ENCODE results near the gene PRR19. TPM values are rescaled to one million over a fixed set of nuclear protein-coding genes. Genes with fewer than 3 reads are reported as not detected.

Gene PRR19
- total and polyA plus RNA-seq, 4 donors, result 0.23 to 0.45 TPM; not detected in 2

DNA sequence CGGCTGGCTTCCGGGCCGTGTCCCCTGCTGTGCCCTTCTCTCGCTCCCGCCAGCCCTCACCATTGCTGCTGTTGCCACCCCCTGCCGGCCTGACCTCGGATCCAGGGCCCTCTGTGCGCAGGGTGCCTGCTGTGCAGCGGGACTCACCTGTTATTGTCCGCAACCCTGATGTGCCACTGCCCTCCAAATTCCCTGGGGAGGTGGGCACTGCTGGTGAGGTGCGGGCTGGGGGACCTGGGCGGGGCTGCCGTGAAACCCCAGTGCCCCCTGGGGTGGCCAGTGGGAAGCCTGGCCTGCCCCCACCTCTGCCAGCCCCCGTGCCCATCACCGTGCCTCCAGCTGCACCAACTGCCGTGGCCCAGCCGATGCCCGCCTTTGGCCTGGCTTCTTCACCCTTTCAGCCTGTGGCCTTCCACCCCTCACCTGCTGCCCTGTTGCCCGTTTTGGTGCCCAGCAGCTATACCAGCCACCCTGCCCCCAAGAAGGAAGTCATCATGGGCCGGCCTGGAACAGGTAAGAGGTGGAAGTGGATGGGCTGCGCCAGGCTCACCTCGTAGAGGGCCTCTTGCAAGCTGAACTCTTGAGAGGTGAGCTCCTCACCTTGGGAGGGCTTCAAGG is 27.8 kb upstream of the PRR19 start:
- Histone ChIP-seq H3K27ac (ENCODE audit: low read depth in 1 of 2, low read length in 2 of 2) (no peak overlapping the region), H3K36me3 (ENCODE audit: control insufficient read depth in 1 of 2, insufficient read depth in 2 of 2, low read length in 1 of 2) (peaks cover 0 to 7% of the 10 kb centered on the region in 2 donors), H3K4me3 (ENCODE audit: low read length in 2 of 2) (no peak overlapping the region), H3K4me1 (ENCODE audit: control insufficient read depth in 1 of 2, insufficient read depth in 2 of 2, low read length in 2 of 2) (peaks cover 0 to 1% of the 10 kb centered on the region in 2 donors), H3K9me3 (ENCODE audit: control insufficient read depth, low read length) (no peaks in the 10 kb centered on the region), H3K27me3 (ENCODE audit: control insufficient read depth in 1 of 2, insufficient read depth in 2 of 2, low read length in 1 of 2) (no peaks in the 10 kb centered on the region)
- peak in 1 of 2 donors; percentile 46 for DNase-seq
- intact Hi-C loops (cut with DNase I), result no loop called here
- no peak for ATAC-seq (ENCODE audit: low FRiP score)
- 87 to 88% methylated on average over 22 of the region's 22 CpGs for WGBS, 2 donors

DNA sequence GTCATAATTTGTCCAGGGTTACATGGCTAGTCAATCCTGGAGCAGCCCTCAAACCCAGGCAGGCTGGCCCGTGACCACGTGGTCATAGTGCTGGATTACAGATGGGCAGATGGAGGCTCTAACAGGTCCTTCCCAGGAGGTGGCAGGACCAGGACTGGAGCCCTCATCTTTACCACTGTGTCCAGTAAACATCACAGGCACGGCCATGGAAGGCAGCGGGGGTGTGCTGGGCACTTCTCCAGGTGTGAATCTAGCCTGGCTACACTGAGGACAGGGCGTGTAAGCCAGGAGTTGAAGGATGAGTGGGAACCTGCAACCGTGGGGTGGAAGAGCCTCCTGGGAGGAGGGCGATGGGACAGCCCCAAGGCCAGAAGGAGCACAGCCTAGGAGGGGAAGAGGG is 26.8 kb upstream of the PRR19 start:
- Histone ChIP-seq H3K27ac (ENCODE audit: low read depth in 1 of 2, low read length in 2 of 2) (no peak overlapping the region), H3K27me3 (ENCODE audit: control insufficient read depth in 1 of 2, insufficient read depth in 2 of 2, low read length in 1 of 2) (no peaks in the 10 kb centered on the region), H3K4me3 (ENCODE audit: low read length in 2 of 2) (no peak overlapping the region), H3K36me3 (ENCODE audit: control insufficient read depth in 1 of 2, insufficient read depth in 2 of 2, low read length in 1 of 2) (peaks cover 0 to 7% of the 10 kb centered on the region in 2 donors), H3K4me1 (ENCODE audit: control insufficient read depth in 1 of 2, insufficient read depth in 2 of 2, low read length in 2 of 2) (peaks cover 0 to 1% of the 10 kb centered on the region in 2 donors), H3K9me3 (ENCODE audit: control insufficient read depth, low read length) (no peaks in the 10 kb centered on the region)
- DNase-seq, result peak in 1 of 2 donors; percentile 38
- intact Hi-C loops (cut with DNase I), result no loop called here
- WGBS, 2 donors, result 46% methylated on average over 7 of the region's 7 CpGs
- ATAC-seq (ENCODE audit: low FRiP score), result no peak

DNA sequence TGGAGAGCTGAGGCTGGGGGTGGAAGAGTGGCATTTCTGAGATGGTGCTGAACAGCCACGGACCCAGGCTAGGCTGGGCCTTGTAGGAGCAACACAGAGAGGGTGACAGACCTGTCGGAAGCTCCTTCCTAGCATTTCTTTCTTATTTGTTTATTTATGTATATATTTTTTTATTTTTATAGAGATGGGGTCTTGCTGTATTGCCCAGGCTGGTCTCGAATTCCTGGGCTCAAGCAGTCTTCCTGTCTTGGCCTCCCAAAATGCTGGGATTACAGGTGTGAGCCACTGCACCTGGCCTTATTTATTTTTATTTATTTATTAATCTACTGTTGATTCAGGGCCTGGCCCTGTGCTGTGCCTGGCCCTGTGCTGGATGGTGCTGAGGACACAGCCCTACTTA is 26.4 kb upstream of the PRR19 start:
- H3K9me3 ChIP-seq (ENCODE audit: control insufficient read depth, low read length), result no peaks in the 10 kb centered on the region
- intact Hi-C loops (cut with DNase I), result no loop called here
- H3K4me3 ChIP-seq (ENCODE audit: low read length in 2 of 2), result no peak overlapping the region
- H3K4me1 ChIP-seq (ENCODE audit: control insufficient read depth in 1 of 2, insufficient read depth in 2 of 2, low read length in 2 of 2), result peaks cover 0 to 1% of the 10 kb centered on the region in 2 donors
- WGBS, 2 donors, result 70 to 79% methylated on average over 3 of the region's 3 CpGs
- H3K36me3 ChIP-seq (ENCODE audit: control insufficient read depth in 1 of 2, insufficient read depth in 2 of 2, low read length in 1 of 2), result peaks cover 0 to 7% of the 10 kb centered on the region in 2 donors
- no peak overlapping the region for H3K27ac ChIP-seq (ENCODE audit: low read depth in 1 of 2, low read length in 2 of 2)
- ATAC-seq (ENCODE audit: low FRiP score) (no peak), DNase-seq (no peak)
- no peaks in the 10 kb centered on the region for H3K27me3 ChIP-seq (ENCODE audit: control insufficient read depth in 1 of 2, insufficient read depth in 2 of 2, low read length in 1 of 2)

DNA sequence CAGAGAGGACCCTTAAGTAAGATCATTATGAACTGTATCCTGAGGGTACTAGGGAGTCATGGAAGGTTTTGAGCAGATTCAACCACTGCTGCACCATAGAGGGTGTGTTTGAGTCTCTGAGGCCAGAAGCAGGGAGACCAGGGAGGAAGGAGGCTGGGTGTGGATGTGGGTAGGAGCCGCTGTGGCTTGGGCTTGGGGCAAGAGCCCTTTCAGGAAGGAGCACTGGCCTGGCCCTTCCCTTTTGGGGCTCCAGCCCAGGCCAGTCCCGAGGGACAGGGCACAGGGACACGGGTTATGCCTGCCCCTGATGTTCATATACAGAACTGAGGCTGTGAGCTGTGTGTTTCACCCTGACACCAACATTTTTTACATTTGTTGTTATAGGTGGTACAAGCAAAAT is 25.6 kb upstream of the PRR19 start:
- peaks cover 0 to 7% of the 10 kb centered on the region in 2 donors for H3K36me3 ChIP-seq (ENCODE audit: control insufficient read depth in 1 of 2, insufficient read depth in 2 of 2, low read length in 1 of 2)
- no peaks in the 10 kb centered on the region for H3K4me1 ChIP-seq (ENCODE audit: control insufficient read depth in 1 of 2, insufficient read depth in 2 of 2, low read length in 2 of 2)
- H3K9me3 ChIP-seq (ENCODE audit: control insufficient read depth, low read length), result no peaks in the 10 kb centered on the region
- intact Hi-C loops (cut with DNase I), result loop anchor here in 1 of 2 donors (2.0 kb wide), 1 partner anchor 29 kb away; no protein-coding TSS in a partner anchor
- no peaks in the 10 kb centered on the region for H3K27me3 ChIP-seq (ENCODE audit: control insufficient read depth in 1 of 2, insufficient read depth in 2 of 2, low read length in 1 of 2)
- no peak overlapping the region for H3K4me3 ChIP-seq (ENCODE audit: low read length in 2 of 2)
- DNase-seq (peak in 1 of 2 donors; percentile 63), ATAC-seq (ENCODE audit: low FRiP score) (no peak)
- peak overlapping the region in 1 of 2 donors; percentile 39 for H3K27ac ChIP-seq (ENCODE audit: low read depth in 1 of 2, low read length in 2 of 2)
- 8 to 21% methylated on average over 3 of the region's 3 CpGs for WGBS, 2 donors

DNA sequence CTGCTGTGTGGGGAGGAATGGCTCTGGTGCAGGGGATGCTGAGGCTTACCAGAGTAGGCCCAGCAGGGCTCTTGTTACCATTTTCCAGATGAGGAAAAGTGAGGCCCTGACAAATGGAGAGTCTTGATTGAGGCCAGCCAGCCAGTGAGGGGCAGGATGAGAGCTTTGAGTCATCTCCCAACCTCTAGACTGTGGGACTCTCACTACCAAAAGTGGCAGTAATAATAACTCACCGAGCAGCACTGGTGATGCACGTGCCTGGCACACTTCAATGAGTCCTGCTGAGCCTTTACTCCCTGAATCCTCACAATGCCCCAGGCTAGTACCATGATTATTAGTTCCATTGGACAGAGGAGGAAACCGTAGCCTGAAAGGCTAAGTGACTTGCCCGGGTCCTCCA is 25.1 kb upstream of the PRR19 start:
- no peaks in the 10 kb centered on the region for H3K9me3 ChIP-seq (ENCODE audit: control insufficient read depth, low read length)
- H3K4me1 ChIP-seq (ENCODE audit: control insufficient read depth in 1 of 2, insufficient read depth in 2 of 2, low read length in 2 of 2), result no peaks in the 10 kb centered on the region
- H3K27me3 ChIP-seq (ENCODE audit: control insufficient read depth in 1 of 2, insufficient read depth in 2 of 2, low read length in 1 of 2), result no peaks in the 10 kb centered on the region
- intact Hi-C loops (cut with DNase I), result loop anchor here in 1 of 2 donors (2.0 kb wide), 1 partner anchor 30 kb away; no protein-coding TSS in a partner anchor
- ATAC-seq (ENCODE audit: low FRiP score), result no peak
- WGBS, 2 donors, result 31 to 37% methylated on average over 4 of the region's 4 CpGs
- H3K36me3 ChIP-seq (ENCODE audit: control insufficient read depth in 1 of 2, insufficient read depth in 2 of 2, low read length in 1 of 2), result peaks cover 0 to 7% of the 10 kb centered on the region in 2 donors
- H3K4me3 ChIP-seq (ENCODE audit: low read length in 2 of 2), result no peak overlapping the region
- DNase-seq, result no peak
- H3K27ac ChIP-seq (ENCODE audit: low read depth in 1 of 2, low read length in 2 of 2), result peak overlapping the region in 1 of 2 donors; percentile 25

DNA sequence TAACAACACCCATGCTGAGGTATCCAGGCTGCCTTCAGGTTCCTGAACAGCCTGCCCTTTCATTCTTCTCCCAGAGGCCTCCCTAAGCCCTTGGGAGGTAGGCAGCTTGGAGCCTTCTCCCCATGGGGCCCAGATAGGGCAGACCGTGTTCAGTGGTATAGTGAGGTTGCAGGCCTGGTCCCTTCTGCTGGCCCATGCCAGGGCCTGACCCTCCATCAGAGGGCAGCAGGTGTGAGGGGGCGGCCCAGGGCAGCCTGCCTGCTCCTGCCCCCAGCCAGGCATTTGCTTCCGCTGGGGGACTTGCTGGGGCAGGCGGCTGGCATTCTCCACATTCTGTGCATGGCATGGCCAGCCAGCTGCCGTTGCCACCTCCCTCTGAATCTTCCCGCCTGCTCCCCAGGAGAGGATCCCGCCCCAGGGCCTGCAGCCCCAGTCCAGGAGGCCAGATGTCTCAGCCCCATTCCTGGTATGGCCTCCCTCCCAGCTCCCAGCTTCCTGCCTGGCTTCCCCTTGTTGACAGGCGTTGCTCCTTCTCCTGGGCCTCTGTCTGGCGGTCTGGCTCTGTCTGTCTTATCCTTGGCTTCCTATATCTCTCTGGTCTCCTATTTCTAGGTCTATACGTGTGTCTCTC is 24.0 kb upstream of the PRR19 start:
- H3K27ac ChIP-seq (ENCODE audit: low read depth in 1 of 2, low read length in 2 of 2), result peak overlapping the region; percentile 23 to 71
- WGBS, 2 donors, result 4 to 8% methylated on average over 10 of the region's 10 CpGs
- H3K27me3 ChIP-seq (ENCODE audit: control insufficient read depth in 1 of 2, insufficient read depth in 2 of 2, low read length in 1 of 2), result no peaks in the 10 kb centered on the region
- H3K36me3 ChIP-seq (ENCODE audit: control insufficient read depth in 1 of 2, insufficient read depth in 2 of 2, low read length in 1 of 2), result peaks cover 0 to 5% of the 10 kb centered on the region in 2 donors
- no peaks in the 10 kb centered on the region for H3K9me3 ChIP-seq (ENCODE audit: control insufficient read depth, low read length)
- peak in 1 of 2 donors; percentile 78 for DNase-seq
- H3K4me1 ChIP-seq (ENCODE audit: control insufficient read depth in 1 of 2, insufficient read depth in 2 of 2, low read length in 2 of 2), result no peaks in the 10 kb centered on the region
- H3K4me3 ChIP-seq (ENCODE audit: low read length in 2 of 2), result no peak overlapping the region
- intact Hi-C loops (cut with DNase I), result loop anchor here (2.0 kb wide), 1 partner anchor 31 kb away; no protein-coding TSS in a partner anchor
- no peak for ATAC-seq (ENCODE audit: low FRiP score)

DNA sequence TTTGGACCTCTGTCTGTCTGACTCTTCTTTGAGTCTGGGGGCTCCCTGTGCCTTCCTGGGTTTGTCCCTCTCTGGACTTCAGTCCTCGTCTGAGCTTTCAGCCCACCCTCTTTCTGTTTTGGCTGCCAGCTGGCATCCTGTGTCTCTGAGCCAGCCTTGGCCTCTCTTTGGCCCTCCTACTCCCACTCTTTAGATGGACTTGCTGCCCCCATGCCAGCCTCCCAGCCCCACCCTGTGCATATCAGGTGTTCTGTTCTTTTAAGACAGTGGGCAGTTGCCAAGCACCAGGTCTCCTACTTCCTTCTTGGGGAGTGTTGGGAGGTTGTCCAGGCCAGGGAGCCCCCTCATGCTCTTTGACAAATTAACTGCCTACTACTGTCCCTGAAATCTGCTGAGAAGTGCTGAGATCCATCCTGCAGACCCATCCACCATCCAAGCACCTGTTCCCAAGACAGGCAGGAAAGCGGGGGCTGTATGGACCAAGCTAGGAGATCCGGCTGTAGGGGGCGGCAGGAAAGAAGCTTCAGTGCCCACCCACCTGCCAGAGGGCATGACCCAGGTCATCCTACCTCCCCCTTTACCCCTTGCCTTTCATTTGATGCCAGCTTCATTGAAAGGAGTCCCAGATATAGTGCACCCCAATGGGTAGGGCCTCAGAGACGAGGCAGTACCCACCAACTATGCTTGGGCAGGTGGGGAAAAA is 23.3 kb upstream of the PRR19 start:
- H3K36me3 ChIP-seq (ENCODE audit: control insufficient read depth in 1 of 2, insufficient read depth in 2 of 2, low read length in 1 of 2), result peaks cover 0 to 5% of the 10 kb centered on the region in 2 donors
- no peak overlapping the region for H3K4me3 ChIP-seq (ENCODE audit: low read length in 2 of 2)
- intact Hi-C loops (cut with DNase I), result loop anchor here in 1 of 2 donors (2.0 kb wide), 1 partner anchor 32 kb away; no protein-coding TSS in a partner anchor
- H3K4me1 ChIP-seq (ENCODE audit: control insufficient read depth in 1 of 2, insufficient read depth in 2 of 2, low read length in 2 of 2), result no peaks in the 10 kb centered on the region
- H3K27me3 ChIP-seq (ENCODE audit: control insufficient read depth in 1 of 2, insufficient read depth in 2 of 2, low read length in 1 of 2), result no peaks in the 10 kb centered on the region
- 39 to 45% methylated on average over 5 of the region's 5 CpGs for whole genome bisulfite sequencing, 2 donors
- DNase-seq (no peak), ATAC-seq (ENCODE audit: low FRiP score) (no peak)
- H3K27ac ChIP-seq (ENCODE audit: low read depth in 1 of 2, low read length in 2 of 2), result peak overlapping the region; percentile 23 to 89
- H3K9me3 ChIP-seq (ENCODE audit: control insufficient read depth, low read length), result no peaks in the 10 kb centered on the region

DNA sequence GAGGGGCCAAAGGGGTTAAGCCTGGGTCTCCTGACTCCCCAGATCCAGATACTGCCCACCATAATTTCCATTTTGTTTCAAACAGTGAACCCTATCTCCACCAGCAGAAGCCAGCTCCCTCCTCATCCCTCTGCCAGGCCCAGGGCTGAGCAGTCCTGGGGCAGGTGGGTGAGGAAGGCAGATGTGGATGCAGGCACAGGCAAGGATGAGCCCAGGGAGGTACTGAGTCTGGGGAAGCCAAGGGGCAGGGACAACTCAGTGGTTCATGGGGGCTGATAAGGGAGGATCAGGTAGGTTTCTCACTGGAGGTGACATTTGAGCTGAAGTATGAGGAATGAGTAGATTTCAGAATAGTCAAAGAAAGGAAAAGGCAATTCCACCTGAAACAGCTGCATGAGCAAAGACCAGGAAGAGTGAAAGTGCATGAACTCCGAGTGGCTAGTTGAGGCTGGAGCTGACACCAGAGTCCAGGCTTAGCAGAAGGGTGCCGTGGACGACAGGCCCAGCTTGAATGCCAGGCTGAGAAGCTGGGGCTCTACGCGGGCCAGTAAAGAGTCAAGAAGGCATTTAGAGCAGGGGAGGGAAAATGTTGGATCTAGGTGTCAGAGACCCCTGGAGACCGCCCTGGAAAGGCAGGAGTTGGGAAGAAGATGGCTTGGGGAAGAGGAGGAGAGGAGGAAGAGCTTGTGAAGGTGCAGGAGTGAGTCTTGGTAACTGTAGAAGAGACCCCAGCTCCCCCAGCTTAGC is 22.6 kb upstream of the PRR19 start:
- WGBS, 2 donors, result 1 to 3% methylated on average over 6 of the region's 6 CpGs
- Histone ChIP-seq H3K36me3 (ENCODE audit: control insufficient read depth in 1 of 2, insufficient read depth in 2 of 2, low read length in 1 of 2) (peaks cover 0 to under 1% of the 10 kb centered on the region in 2 donors), H3K4me3 (ENCODE audit: low read length in 2 of 2) (peak overlapping the region in 1 of 2 donors; percentile 66), H3K4me1 (ENCODE audit: control insufficient read depth in 1 of 2, insufficient read depth in 2 of 2, low read length in 2 of 2) (no peaks in the 10 kb centered on the region), H3K27ac (ENCODE audit: low read depth in 1 of 2, low read length in 2 of 2) (peak overlapping the region in 1 of 2 donors; percentile 89), H3K27me3 (ENCODE audit: control insufficient read depth in 1 of 2, insufficient read depth in 2 of 2, low read length in 1 of 2) (no peaks in the 10 kb centered on the region), H3K9me3 (ENCODE audit: control insufficient read depth, low read length) (no peaks in the 10 kb centered on the region)
- ATAC-seq (ENCODE audit: low FRiP score) (no peak), DNase-seq (no peak)
- intact Hi-C loops (cut with DNase I), result loop anchor here in 1 of 2 donors (2.0 kb wide), 1 partner anchor 33 kb away; no protein-coding TSS in a partner anchor

All from aorta (tissue), 5 donors.